HEK293 (cell line): ENCODE measurements around the gene EYS.

Experiments
- CTCF ChIA-PET: fragments of 350-600 bp; formaldehyde crosslinking; extraction: SDS; loops from one replicate; lab custom pipeline; 2021; ENCODE audit warnings: antibody characterized with exemption; lab: Yijun Ruan, JAX
- POLR2A ChIA-PET: fragments of 300-600 bp; formaldehyde crosslinking; extraction: SDS; loops from one replicate; lab custom pipeline; 2020; ENCODE audit warnings: antibody characterized with exemption, inconsistent platforms; lab: Yijun Ruan, JAX
- H3K27ac ChIP-seq: fragments of 200-500 bp; sonication (Bioruptor generic); 2 replicates; pipeline ENCODE4 v1.5.1; 2014; ENCODE audit warnings: low read depth, low read length, control low read depth, inconsistent platforms; ENCODE audit errors: extremely low read depth
- H3K36me3 ChIP-seq, 2 experiments: fragments of 200-500 bp in 1 of 2; sonication (Bioruptor generic) in 1 of 2; 1 replicate in 1 of 2; 2 replicates in 1 of 2; pipeline ENCODE4 v1.5.1; 2014 to 2017; ENCODE audit warnings: inconsistent platforms in 2 of 2, low read length in 2 of 2; ENCODE audit not compliant: control insufficient read depth in 2 of 2, insufficient read depth in 1 of 2
- H3K4me1 ChIP-seq: fragments of 200-500 bp; sonication (Bioruptor generic); 2 replicates; pipeline ENCODE4 v1.5.1; 2014; ENCODE audit warnings: mild to moderate bottlenecking, low read length, inconsistent platforms; ENCODE audit not compliant: control insufficient read depth, insufficient read depth
- H3K4me3 ChIP-seq: 2 replicates; pipeline ENCODE4 v1.5.1; 2011; ENCODE audit warnings: low read depth, mild to moderate bottlenecking, control low read depth, low read length, moderate library complexity
- H3K9me3 ChIP-seq: fragments of 200-500 bp; sonication (Bioruptor generic); 2 replicates; pipeline ENCODE4 v1.5.1; 2014; ENCODE audit warnings: low read depth, low read length, inconsistent platforms; ENCODE audit not compliant: control insufficient read depth, insufficient read depth
- BCL11B ChIP-seq: fragments of 450-650 bp; formaldehyde crosslinking; IDR thresholded peaks from 2 replicates; pipeline ENCODE4 v1.5.1; 2016; ENCODE audit warnings: low read depth, missing biosample characterization, missing genetic modification characterization
- GLI2 ChIP-seq: fragments of 450-650 bp; formaldehyde crosslinking; IDR thresholded peaks from 2 replicates; pipeline ENCODE4; 2017; ENCODE audit warnings: missing biosample characterization, missing genetic modification characterization, low read depth, borderline replicate concordance
- GLIS1 ChIP-seq: fragments of 450-650 bp; formaldehyde crosslinking; IDR thresholded peaks from 2 replicates; pipeline ENCODE4 v1.5.1; 2016; ENCODE audit warnings: missing biosample characterization, missing genetic modification characterization
- KLF9 ChIP-seq: fragments of 450-650 bp; formaldehyde crosslinking; IDR thresholded peaks from 2 replicates; pipeline ENCODE4 v1.5.1; 2016; ENCODE audit warnings: missing biosample characterization, missing genetic modification characterization, low read depth
- MZF1 ChIP-seq: fragments of 450-650 bp; formaldehyde crosslinking; IDR thresholded peaks from 2 replicates; pipeline ENCODE4 v1.5.1; 2017; ENCODE audit warnings: missing biosample characterization, missing genetic modification characterization, borderline replicate concordance
- OVOL3 ChIP-seq: fragments of 450-650 bp; formaldehyde crosslinking; IDR thresholded peaks from 2 replicates; pipeline ENCODE4 v1.5.1; 2016; ENCODE audit warnings: missing biosample characterization, missing genetic modification characterization
- ZBTB48 ChIP-seq: fragments of 450-650 bp; formaldehyde crosslinking; IDR thresholded peaks from 2 replicates; pipeline ENCODE4 v1.5.1; 2016; ENCODE audit warnings: missing biosample characterization, missing genetic modification characterization
- ZIC2 ChIP-seq: fragments of 450-650 bp; formaldehyde crosslinking; IDR thresholded peaks from 2 replicates; pipeline ENCODE4 v1.5.1; 2016; ENCODE audit warnings: missing biosample characterization, missing genetic modification characterization
- ZNF112 ChIP-seq: fragments of 450-650 bp; formaldehyde crosslinking; IDR thresholded peaks from 2 replicates; pipeline ENCODE4 v1.5.0; 2017; ENCODE audit warnings: missing biosample characterization, missing genetic modification characterization
- ZNF223 ChIP-seq: fragments of 450-650 bp; formaldehyde crosslinking; IDR thresholded peaks from 2 replicates; pipeline ENCODE4 v1.5.1; 2016; ENCODE audit warnings: missing biosample characterization, missing genetic modification characterization
- ZNF37A ChIP-seq: fragments of 450-650 bp; IDR thresholded peaks from 2 replicates; pipeline ENCODE4 v1.5.1; 2018; ENCODE audit warnings: missing biosample characterization, missing genetic modification characterization
- ZNF521 ChIP-seq: fragments of 450-650 bp; formaldehyde crosslinking; IDR thresholded peaks from 2 replicates; pipeline ENCODE4 v1.5.1; 2017; ENCODE audit warnings: missing biosample characterization, mild to moderate bottlenecking, missing genetic modification characterization
- ZNF549 ChIP-seq: fragments of 450-650 bp; IDR thresholded peaks from 2 replicates; pipeline ENCODE4 v1.5.1; 2018; ENCODE audit warnings: missing biosample characterization, missing genetic modification characterization, mild to moderate bottlenecking, inconsistent platforms, moderate library complexity
- ZNF610 ChIP-seq: fragments of 450-650 bp; formaldehyde crosslinking; IDR thresholded peaks from 2 replicates; pipeline ENCODE4 v1.5.1; 2016; ENCODE audit warnings: missing biosample characterization, missing genetic modification characterization, borderline replicate concordance
- ZNF843 ChIP-seq: fragments of 450-650 bp; formaldehyde crosslinking; IDR thresholded peaks from 2 replicates; pipeline ENCODE4 v1.5.1; 2016; ENCODE audit warnings: missing biosample characterization, missing genetic modification characterization
- TF ChIP-seq, protein P1 (sequence below): fragments of 450-650 bp; formaldehyde crosslinking; IDR thresholded peaks from 2 replicates; pipeline ENCODE4 v1.5.1; 2016; ENCODE audit warnings: missing biosample characterization, missing genetic modification characterization
- TF ChIP-seq, protein P2 (sequence below): fragments of 450-650 bp; formaldehyde crosslinking; IDR thresholded peaks from 2 replicates; pipeline ENCODE4 v1.5.1; 2016; ENCODE audit warnings: missing biosample characterization, missing genetic modification characterization
- TF ChIP-seq, protein P3 (sequence below): fragments of 450-650 bp; formaldehyde crosslinking; IDR thresholded peaks from 2 replicates; pipeline ENCODE4 v1.5.1; 2016; ENCODE audit warnings: missing biosample characterization, missing genetic modification characterization, borderline replicate concordance
- TF ChIP-seq, protein P4 (sequence below): fragments of 450-650 bp; formaldehyde crosslinking; IDR thresholded peaks from 2 replicates; pipeline ENCODE4 v1.5.1; 2016; ENCODE audit warnings: missing biosample characterization, missing genetic modification characterization

EYS gene

DNA sequence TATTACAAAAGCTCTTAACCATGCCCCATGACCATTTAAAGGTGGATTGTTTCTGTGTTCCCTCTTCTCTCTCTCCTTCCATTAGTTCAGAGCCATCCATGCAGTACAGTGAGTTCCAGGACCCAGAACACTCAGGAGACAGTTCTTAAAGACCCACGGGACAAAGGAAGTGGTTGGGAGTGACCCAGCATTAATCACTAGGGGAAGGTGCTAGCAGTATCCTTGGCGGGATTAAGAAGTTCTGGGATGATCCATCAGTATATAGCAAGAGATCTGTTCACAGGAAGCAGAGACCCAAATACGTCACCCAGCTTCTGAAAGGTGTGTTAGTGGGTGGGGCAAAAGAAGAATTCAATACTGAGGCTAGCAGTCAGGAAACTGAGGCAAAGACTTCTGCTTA is 1917.3 kb downstream of the EYS start:
- Histone ChIP-seq H3K4me3 (no peak overlapping the region), H3K27ac (no peak overlapping the region), H3K36me3 (no peaks in the 10 kb centered on the region), H3K9me3 (no peaks in the 10 kb centered on the region), H3K4me1 (no peaks in the 10 kb centered on the region)
- ChIA-PET CTCF (interaction anchor here (0.6 kb wide), 1 partner anchor 37 kb away, joined by 3 read pairs; no protein-coding TSS in a partner anchor), POLR2A (no interaction called here)
- TF ChIP-seq GLI2 (tag by site-specific recombination): no peak
- TF ChIP-seq, protein P1, sequence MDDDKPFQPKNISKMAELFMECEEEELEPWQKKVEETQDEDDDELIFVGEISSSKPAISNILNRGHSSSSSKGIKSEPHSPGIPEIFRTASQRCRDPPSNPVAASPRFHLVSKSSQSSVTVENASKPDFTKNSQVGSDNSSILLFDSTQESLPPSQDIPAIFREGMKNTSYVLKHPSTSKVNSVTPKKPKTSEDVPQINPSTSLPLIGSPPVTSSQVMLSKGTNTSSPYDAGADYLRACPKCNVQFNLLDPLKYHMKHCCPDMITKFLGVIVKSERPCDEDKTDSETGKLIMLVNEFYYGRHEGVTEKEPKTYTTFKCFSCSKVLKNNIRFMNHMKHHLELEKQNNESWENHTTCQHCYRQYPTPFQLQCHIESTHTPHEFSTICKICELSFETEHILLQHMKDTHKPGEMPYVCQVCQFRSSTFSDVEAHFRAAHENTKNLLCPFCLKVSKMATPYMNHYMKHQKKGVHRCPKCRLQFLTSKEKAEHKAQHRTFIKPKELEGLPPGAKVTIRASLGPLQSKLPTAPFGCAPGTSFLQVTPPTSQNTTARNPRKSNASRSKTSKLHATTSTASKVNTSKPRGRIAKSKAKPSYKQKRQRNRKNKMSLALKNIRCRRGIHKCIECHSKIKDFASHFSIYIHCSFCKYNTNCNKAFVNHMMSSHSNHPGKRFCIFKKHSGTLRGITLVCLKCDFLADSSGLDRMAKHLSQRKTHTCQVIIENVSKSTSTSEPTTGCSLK (tag by site-specific recombination): no peak
- TF ChIP-seq ZBTB48 (tag by site-specific recombination): no peak
- TF ChIP-seq ZNF843: no peak
- TF ChIP-seq ZNF549 (tag by site-specific recombination): no peak
- no peak for TF ChIP-seq OVOL3 (tag by site-specific recombination)
- TF ChIP-seq ZNF37A (tag by site-specific recombination): no peak
- no peak for TF ChIP-seq GLIS1 (tag by site-specific recombination)
- TF ChIP-seq, protein P2, sequence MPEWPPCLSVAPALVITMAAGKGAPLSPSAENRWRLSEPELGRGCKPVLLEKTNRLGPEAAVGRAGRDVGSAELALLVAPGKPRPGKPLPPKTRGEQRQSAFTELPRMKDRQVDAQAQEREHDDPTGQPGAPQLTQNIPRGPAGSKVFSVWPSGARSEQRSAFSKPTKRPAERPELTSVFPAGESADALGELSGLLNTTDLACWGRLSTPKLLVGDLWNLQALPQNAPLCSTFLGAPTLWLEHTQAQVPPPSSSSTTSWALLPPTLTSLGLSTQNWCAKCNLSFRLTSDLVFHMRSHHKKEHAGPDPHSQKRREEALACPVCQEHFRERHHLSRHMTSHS (tag by site-specific recombination): no peak
- no peak for TF ChIP-seq ZNF112 (tag by site-specific recombination)
- TF ChIP-seq, protein P3, sequence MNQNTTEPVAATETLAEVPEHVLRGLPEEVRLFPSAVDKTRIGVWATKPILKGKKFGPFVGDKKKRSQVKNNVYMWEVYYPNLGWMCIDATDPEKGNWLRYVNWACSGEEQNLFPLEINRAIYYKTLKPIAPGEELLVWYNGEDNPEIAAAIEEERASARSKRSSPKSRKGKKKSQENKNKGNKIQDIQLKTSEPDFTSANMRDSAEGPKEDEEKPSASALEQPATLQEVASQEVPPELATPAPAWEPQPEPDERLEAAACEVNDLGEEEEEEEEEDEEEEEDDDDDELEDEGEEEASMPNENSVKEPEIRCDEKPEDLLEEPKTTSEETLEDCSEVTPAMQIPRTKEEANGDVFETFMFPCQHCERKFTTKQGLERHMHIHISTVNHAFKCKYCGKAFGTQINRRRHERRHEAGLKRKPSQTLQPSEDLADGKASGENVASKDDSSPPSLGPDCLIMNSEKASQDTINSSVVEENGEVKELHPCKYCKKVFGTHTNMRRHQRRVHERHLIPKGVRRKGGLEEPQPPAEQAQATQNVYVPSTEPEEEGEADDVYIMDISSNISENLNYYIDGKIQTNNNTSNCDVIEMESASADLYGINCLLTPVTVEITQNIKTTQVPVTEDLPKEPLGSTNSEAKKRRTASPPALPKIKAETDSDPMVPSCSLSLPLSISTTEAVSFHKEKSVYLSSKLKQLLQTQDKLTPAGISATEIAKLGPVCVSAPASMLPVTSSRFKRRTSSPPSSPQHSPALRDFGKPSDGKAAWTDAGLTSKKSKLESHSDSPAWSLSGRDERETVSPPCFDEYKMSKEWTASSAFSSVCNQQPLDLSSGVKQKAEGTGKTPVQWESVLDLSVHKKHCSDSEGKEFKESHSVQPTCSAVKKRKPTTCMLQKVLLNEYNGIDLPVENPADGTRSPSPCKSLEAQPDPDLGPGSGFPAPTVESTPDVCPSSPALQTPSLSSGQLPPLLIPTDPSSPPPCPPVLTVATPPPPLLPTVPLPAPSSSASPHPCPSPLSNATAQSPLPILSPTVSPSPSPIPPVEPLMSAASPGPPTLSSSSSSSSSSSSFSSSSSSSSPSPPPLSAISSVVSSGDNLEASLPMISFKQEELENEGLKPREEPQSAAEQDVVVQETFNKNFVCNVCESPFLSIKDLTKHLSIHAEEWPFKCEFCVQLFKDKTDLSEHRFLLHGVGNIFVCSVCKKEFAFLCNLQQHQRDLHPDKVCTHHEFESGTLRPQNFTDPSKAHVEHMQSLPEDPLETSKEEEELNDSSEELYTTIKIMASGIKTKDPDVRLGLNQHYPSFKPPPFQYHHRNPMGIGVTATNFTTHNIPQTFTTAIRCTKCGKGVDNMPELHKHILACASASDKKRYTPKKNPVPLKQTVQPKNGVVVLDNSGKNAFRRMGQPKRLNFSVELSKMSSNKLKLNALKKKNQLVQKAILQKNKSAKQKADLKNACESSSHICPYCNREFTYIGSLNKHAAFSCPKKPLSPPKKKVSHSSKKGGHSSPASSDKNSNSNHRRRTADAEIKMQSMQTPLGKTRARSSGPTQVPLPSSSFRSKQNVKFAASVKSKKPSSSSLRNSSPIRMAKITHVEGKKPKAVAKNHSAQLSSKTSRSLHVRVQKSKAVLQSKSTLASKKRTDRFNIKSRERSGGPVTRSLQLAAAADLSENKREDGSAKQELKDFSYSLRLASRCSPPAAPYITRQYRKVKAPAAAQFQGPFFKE (tag by site-specific recombination): no peak
- TF ChIP-seq MZF1 (tag by site-specific recombination): no peak
- TF ChIP-seq ZIC2 (tag by site-specific recombination): no peak
- TF ChIP-seq KLF9 (tag by site-specific recombination): no peak
- TF ChIP-seq ZNF223: no peak
- TF ChIP-seq ZNF610 (tag by site-specific recombination): no peak
- TF ChIP-seq ZNF521 (tag by site-specific recombination): no peak
- TF ChIP-seq BCL11B (tag by site-specific recombination): no peak
- TF ChIP-seq, protein P4, sequence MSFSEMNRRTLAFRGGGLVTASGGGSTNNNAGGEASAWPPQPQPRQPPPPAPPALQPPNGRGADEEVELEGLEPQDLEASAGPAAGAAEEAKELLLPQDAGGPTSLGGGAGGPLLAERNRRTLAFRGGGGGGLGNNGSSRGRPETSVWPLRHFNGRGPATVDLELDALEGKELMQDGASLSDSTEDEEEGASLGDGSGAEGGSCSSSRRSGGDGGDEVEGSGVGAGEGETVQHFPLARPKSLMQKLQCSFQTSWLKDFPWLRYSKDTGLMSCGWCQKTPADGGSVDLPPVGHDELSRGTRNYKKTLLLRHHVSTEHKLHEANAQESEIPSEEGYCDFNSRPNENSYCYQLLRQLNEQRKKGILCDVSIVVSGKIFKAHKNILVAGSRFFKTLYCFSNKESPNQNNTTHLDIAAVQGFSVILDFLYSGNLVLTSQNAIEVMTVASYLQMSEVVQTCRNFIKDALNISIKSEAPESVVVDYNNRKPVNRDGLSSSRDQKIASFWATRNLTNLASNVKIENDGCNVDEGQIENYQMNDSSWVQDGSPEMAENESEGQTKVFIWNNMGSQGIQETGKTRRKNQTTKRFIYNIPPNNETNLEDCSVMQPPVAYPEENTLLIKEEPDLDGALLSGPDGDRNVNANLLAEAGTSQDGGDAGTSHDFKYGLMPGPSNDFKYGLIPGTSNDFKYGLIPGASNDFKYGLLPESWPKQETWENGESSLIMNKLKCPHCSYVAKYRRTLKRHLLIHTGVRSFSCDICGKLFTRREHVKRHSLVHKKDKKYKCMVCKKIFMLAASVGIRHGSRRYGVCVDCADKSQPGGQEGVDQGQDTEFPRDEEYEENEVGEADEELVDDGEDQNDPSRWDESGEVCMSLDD: no peak
- TF ChIP-seq, all 188 proteins: peak for 0
